Spinal cord (tissue), 10 donors: ENCODE measurements around the gene SH3PXD2B. TPM values are rescaled to one million over a fixed set of nuclear protein-coding genes. Genes with fewer than 3 reads are reported as not detected.
A peak's percentile ranks its signal among the peaks of the same experiment; 100 is the strongest.
"Not testable (repeated sequence)": the region's sequence is repeated elsewhere in the genome, so short reads cannot be mapped to it uniquely, and the experiment has no call there.

Source experiments
- DNase-seq, 6 donors: peaks; one replicate each; pipeline versions ENCODE4 v3.0.0 to v3.0.0-alpha.2; 2013 to 2015; ENCODE audit warnings: low spot score in 6 of 6, low read depth in 4 of 6
- H3K27ac ChIP-seq: one replicate; pipeline ENCODE4 v1.5.1; 2013; ENCODE audit warnings: low read depth, low read length, control low read depth
- H3K27me3 ChIP-seq: one replicate; pipeline ENCODE4 v1.6.1; 2013; ENCODE audit warnings: low read length; ENCODE audit not compliant: control insufficient read depth, insufficient read depth
- H3K36me3 ChIP-seq: one replicate; pipeline ENCODE4 v1.6.1; 2013; ENCODE audit warnings: low read length; ENCODE audit not compliant: control insufficient read depth, insufficient read depth
- H3K4me1 ChIP-seq: one replicate; pipeline ENCODE4 v1.6.1; 2013; ENCODE audit warnings: low read length; ENCODE audit not compliant: control insufficient read depth, insufficient read depth
- H3K4me3 ChIP-seq: one replicate; pipeline ENCODE4 v1.5.1; 2013; ENCODE audit warnings: low read depth, low read length, control low read depth
- H3K9me3 ChIP-seq: one replicate; pipeline ENCODE4 v1.6.1; 2013; ENCODE audit warnings: low read length; ENCODE audit not compliant: control insufficient read depth, insufficient read depth
- WGBS: methylation state at CpG from one replicate; pipeline ENCODE4 v1.1.5; 2013; ENCODE audit warnings: missing lambda C conversion rate; ENCODE audit not compliant: insufficient coverage; 5-methylcytosine and 5-hydroxymethylcytosine counted together
- polyA plus RNA-seq, 2 donors: library from polyadenylated mRNA; unstranded; fragments of 120-200 nt; gene quantifications; one replicate each; pipeline ENCODE4 v1.2.1, GENCODE V29; 2013; ENCODE audit not compliant: insufficient read length in 2 of 2
- total RNA-seq, 2 donors: library from RNA; depleted of rRNA in 1 of 2; stranded (reverse); fragments of 120-200 nt in 1 of 2; fragments of >200 nt in 1 of 2; gene quantifications; one replicate each; pipeline versions ENCODE4 v1.2.3 to v1.2.4, GENCODE V29; 2013 to 2014
- donor health status: healthy.

Gene SH3PXD2B
- total and polyA plus RNA-seq, 4 donors = 18.3 to 64.8 (median 42.5) TPM

DNA sequence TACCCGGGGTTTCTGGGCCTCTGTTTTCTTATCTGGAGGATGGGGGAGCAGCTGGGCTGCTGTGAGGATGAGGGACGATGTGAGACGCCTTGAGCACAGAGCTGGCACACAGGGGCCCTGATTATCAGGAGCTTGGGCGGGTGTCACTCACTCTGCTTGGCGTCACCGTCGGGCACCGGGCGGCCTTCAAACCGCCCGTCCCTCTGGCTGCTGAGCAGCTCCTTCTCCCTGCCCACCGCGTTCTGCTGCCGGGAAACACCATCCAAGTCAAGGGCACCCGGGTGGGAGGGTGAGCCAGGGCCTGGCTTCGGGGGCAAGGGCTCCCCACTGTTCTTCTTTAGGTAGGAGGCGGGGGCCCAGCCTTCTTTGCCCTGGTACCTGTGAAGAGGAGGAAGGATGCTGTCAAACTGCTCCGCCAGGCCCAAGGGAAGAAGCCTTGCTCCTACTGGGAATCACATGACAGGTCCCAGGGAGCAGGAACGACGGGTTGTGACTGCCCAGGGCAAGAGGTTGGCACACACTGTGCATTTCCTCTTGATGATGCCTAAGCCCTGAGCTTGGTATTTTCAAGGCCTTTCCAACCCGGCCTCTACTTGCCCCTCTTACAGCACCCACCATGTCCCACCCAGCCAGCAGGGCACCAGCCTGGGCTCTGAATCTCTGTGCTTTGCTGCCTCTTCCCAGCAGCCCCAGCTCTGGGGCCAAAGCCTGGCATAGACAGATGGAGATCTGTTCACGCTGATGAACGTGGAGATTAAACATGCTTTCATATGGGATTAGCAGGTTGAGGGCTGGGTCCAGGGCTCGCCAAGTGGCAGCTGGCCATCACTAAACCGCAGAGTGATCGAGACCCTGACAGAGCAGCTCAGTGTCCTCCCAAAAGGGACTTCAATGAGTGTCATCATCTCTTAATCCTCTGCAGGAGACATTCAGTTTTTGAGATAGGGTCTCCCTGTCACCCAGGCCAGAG is 103.8 kb downstream of the SH3PXD2B start:
- 92% methylated on average over 21 of the region's 26 CpGs for WGBS
- no peak overlapping the region for H3K27ac ChIP-seq
- H3K27me3 ChIP-seq = no peaks in the 10 kb centered on the region
- DNase-seq = no peak
- H3K36me3 ChIP-seq = peaks cover 69% of the 10 kb centered on the region
- H3K4me3 ChIP-seq = no peak overlapping the region
- no peaks in the 10 kb centered on the region for H3K9me3 ChIP-seq
- peaks cover 13% of the 10 kb centered on the region for H3K4me1 ChIP-seq

GRCh38 chr5:172348733-172349132 is 105.6 kb downstream of the SH3PXD2B start:
- H3K9me3 ChIP-seq, H3K4me1 ChIP-seq, H3K27ac ChIP-seq, H3K4me3 ChIP-seq, DNase-seq, H3K27me3 ChIP-seq: not testable (repeated sequence)
- H3K36me3 ChIP-seq = peaks cover 62% of the 10 kb centered on the region
- 96% methylated on average over 2 of the region's 5 CpGs for WGBS

- no peaks in the 10 kb centered on the region for H3K9me3 ChIP-seq
- no peak for DNase-seq
- no peak overlapping the region for H3K4me3 ChIP-seq
- no peak overlapping the region for H3K27ac ChIP-seq
- no peaks in the 10 kb centered on the region for H3K27me3 ChIP-seq
- WGBS = 100% methylated on average over 3 of the region's 5 CpGs
- peaks cover 2% of the 10 kb centered on the region for H3K4me1 ChIP-seq
- H3K36me3 ChIP-seq = peaks cover 56% of the 10 kb centered on the region
These were observed 106.2 kb downstream of the SH3PXD2B start for GRCh38 chr5:172348084-172348483.

GRCh38 chr5:172347496-172348052 is 106.8 kb downstream of the SH3PXD2B start:
- peaks cover 2% of the 10 kb centered on the region for H3K4me1 ChIP-seq

DNA sequence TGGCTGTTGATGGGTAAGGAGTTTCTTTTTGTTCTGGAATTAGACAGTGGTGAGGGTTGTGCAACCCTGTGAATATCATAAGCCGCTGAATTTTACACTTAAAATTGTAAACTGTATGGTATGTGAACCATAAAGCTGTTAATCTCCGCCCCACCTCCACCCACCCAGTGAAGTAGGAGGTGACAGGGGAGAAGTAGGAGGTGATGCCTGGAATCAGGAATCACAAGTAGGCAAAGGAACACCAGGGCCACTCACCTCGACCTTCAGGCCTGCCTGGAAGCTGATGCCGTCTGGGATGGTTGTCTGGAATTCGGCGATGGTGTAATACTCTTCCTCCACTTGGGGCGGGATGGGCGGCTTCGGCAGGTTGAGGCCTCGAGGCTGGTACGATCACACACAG is 108.4 kb downstream of the SH3PXD2B start:
- peaks cover 2% of the 10 kb centered on the region for H3K4me1 ChIP-seq
- 91% methylated on average over 8 of the region's 11 CpGs for WGBS
- no peaks in the 10 kb centered on the region for H3K9me3 ChIP-seq
- no peaks in the 10 kb centered on the region for H3K27me3 ChIP-seq
- DNase-seq = no peak
- peaks cover 63% of the 10 kb centered on the region for H3K36me3 ChIP-seq
- no peak overlapping the region for H3K27ac ChIP-seq
- H3K4me3 ChIP-seq = no peak overlapping the region

More at GRCh38 chr5:172347496-172348052, 106.8 kb downstream of the SH3PXD2B start:
- Histone ChIP-seq H3K27me3 (no peaks in the 10 kb centered on the region), H3K4me3 (no peak overlapping the region), H3K36me3 (peaks cover 56% of the 10 kb centered on the region), H3K9me3 (no peaks in the 10 kb centered on the region), H3K27ac (no peak overlapping the region)
- DNase-seq = peak in 1 of 6 donors; percentile 25
- WGBS = 77% methylated on average over 5 of the region's 8 CpGs

- no peaks in the 10 kb centered on the region for H3K9me3 ChIP-seq
- H3K27ac ChIP-seq = no peak overlapping the region
- whole genome bisulfite sequencing = 73% methylated on average over 1 of the region's 3 CpGs
- H3K36me3 ChIP-seq = peaks cover 63% of the 10 kb centered on the region
- DNase-seq = no peak
- no peak overlapping the region for H3K4me3 ChIP-seq
- H3K27me3 ChIP-seq = no peaks in the 10 kb centered on the region
- peaks cover 2% of the 10 kb centered on the region for H3K4me1 ChIP-seq
These were observed 109.4 kb downstream of the SH3PXD2B start for GRCh38 chr5:172344855-172345409.

- H3K9me3 ChIP-seq = no peaks in the 10 kb centered on the region
- H3K4me1 ChIP-seq = peaks cover 10% of the 10 kb centered on the region
- H3K36me3 ChIP-seq = peaks cover 62% of the 10 kb centered on the region
- no CpG with 5 or more reads among the region's 2 CpGs for WGBS
- DNase-seq = no peak
- no peaks in the 10 kb centered on the region for H3K27me3 ChIP-seq
- H3K27ac ChIP-seq = no peak overlapping the region
- no peak overlapping the region for H3K4me3 ChIP-seq
These were observed 110.6 kb downstream of the SH3PXD2B start for GRCh38 chr5:172343741-172344140.

GRCh38 chr5:172342918-172343317 is 111.4 kb downstream of the SH3PXD2B start:
- H3K36me3 ChIP-seq = peaks cover 68% of the 10 kb centered on the region
- 68% methylated on average over 2 of the region's 7 CpGs for WGBS
- peaks cover 18% of the 10 kb centered on the region for H3K4me1 ChIP-seq
- H3K4me3 ChIP-seq = no peak overlapping the region
- DNase-seq = peak in 1 of 6 donors; percentile 61
- no peaks in the 10 kb centered on the region for H3K9me3 ChIP-seq
- H3K27me3 ChIP-seq = no peaks in the 10 kb centered on the region
- H3K27ac ChIP-seq = no peak overlapping the region

- Histone ChIP-seq H3K4me3 (no peak overlapping the region), H3K27me3 (no peaks in the 10 kb centered on the region), H3K9me3 (no peaks in the 10 kb centered on the region), H3K27ac (no peak overlapping the region), H3K36me3 (peaks cover 63% of the 10 kb centered on the region), H3K4me1 (peaks cover 34% of the 10 kb centered on the region)
- no peak for DNase-seq
- WGBS = 89% methylated on average over 31 of the region's 35 CpGs
These were observed 114.8 kb downstream of the SH3PXD2B start for GRCh38 chr5:172339264-172340180.
